AG04449 (cell line): ENCODE measurements around the gene SLC38A9.

Source experiments
- CTCF ChIA-PET: fragments of 350-600 bp; formaldehyde crosslinking; extraction: SDS; loops from one replicate; lab custom pipeline; 2021; ENCODE audit warnings: antibody characterized with exemption; lab: Yijun Ruan, JAX
- POLR2A ChIA-PET: fragments of 400-600, 350-600 bp; formaldehyde crosslinking; extraction: SDS; loops from one replicate; lab custom pipeline; 2020; ENCODE audit warnings: antibody characterized with exemption, inconsistent platforms; lab: Yijun Ruan, JAX
- DNase-seq: peaks from one replicate; pipeline ENCODE4 v3.0.0-alpha.2; 2010; ENCODE audit warnings: low read depth, low spot score
- H3K4me3 ChIP-seq: 2 replicates; pipeline ENCODE4 v1.5.1; 2011; ENCODE audit warnings: low read depth, mild to moderate bottlenecking, control low read depth, low read length
- TF ChIP-seq, protein P1 (sequence below): IDR thresholded peaks from one replicate; pipeline ENCODE4 v1.5.1; 2011; ENCODE audit warnings: mild to moderate bottlenecking, moderate library complexity, low read length, control low read depth, inconsistent platforms; ENCODE audit not compliant: insufficient read depth; ENCODE audit errors: missing control alignments

The SLC38A9 gene

DNA sequence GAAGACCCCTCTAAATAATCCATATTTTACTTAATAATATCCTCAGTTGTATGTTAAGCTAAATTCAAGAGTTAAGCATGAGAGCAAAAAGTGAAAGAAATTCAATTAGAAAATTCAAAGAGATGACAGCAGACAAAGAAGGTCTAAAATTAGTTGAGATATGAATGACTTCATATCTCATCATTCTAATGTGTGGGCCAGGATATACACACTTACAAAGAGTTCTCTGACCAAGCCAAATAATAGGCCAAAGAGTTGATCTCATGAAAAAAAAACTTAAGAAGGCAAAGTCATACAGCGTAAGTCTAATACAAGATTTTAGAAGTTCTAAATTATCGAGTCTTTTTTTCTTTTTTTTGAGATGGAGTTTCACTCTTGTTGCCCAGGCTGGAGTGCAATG is 89.7 kb downstream of the SLC38A9 start:
- no peak for DNase-seq
- ChIA-PET POLR2A (no interaction called here), CTCF (no interaction called here)
- TF ChIP-seq, protein P1, sequence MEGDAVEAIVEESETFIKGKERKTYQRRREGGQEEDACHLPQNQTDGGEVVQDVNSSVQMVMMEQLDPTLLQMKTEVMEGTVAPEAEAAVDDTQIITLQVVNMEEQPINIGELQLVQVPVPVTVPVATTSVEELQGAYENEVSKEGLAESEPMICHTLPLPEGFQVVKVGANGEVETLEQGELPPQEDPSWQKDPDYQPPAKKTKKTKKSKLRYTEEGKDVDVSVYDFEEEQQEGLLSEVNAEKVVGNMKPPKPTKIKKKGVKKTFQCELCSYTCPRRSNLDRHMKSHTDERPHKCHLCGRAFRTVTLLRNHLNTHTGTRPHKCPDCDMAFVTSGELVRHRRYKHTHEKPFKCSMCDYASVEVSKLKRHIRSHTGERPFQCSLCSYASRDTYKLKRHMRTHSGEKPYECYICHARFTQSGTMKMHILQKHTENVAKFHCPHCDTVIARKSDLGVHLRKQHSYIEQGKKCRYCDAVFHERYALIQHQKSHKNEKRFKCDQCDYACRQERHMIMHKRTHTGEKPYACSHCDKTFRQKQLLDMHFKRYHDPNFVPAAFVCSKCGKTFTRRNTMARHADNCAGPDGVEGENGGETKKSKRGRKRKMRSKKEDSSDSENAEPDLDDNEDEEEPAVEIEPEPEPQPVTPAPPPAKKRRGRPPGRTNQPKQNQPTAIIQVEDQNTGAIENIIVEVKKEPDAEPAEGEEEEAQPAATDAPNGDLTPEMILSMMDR: no peak
- no peak overlapping the region for H3K4me3 ChIP-seq

DNA sequence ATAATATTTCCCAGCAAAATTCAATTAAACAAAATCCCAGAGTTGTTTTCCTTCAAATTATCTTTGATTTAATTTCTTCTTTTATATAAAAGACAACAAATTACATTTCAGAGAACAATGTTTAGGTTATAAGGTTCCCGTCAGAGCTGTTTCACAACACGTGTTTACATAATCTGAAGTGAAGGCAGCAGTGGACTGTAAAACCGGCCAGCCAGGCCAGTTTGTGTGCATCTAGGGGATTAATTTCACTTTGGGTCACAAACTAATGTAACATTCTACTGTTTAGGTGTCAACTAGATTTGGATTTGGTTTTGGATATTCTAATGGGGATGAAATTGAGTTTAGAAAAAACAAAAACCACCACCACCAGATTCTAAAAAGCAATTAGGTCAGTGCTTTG is 90.9 kb downstream of the SLC38A9 start:
- no peak overlapping the region for H3K4me3 ChIP-seq
- TF ChIP-seq, protein P1: no peak
- DNase-seq: no peak
- ChIA-PET POLR2A (no interaction called here), CTCF (no interaction called here)

DNA sequence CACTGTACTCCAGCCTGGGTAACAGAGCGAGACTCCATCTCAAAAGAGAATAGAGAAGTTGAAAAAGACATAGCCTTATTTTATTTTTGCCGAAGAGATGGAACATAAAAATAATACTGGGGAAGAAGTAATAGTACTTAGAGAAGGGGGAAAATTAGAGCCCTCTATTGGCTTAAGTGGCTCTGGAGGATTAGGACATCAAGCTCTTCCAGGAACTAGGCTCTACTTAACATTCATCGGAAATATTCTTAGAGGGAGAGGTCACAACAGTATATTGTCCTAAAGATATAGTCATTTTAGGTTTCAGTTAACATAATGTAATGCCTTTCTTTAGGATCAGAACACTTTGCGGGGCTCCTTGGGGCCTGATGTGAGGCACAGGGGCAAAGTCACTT is 91.4 kb downstream of the SLC38A9 start:
- ChIA-PET POLR2A (no interaction called here), CTCF (no interaction called here)
- H3K4me3 ChIP-seq: no peak overlapping the region
- TF ChIP-seq, protein P1: no peak
- no peak for DNase-seq

DNA sequence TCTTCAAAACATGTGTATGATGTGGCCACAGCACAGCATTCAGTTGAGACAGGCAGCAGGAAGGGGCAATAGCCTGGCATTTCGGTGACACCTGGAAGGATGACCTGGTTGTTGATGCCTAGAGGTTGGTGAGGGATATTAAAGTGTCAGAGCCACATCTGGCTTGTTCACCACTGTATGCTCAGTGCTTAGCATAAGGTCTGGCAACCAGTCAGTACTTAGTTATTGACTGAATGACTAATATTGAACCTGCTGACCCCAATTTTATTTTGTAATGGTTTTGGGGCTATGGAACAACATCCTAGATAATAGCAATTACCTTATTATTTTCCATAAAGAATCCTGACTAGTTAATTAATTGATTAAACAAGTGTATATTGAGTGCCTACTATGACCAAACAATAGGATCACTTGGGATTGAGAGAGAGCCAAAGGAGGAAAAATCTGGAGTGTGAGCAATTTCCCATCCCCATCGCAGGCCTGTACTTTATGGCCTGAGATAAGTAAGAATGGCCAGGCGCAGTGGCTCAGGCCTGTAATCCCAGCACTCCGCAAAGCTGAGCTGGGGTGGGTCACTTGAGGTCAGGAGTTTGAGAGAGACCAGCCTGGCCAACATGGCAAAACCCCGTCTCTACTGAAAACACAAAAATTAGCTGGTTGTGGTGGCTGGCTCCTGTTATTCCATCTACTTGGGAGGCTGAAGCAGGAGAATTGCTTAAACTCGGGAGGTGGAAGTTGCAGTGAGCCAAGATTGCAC is 91.9 kb downstream of the SLC38A9 start:
- ChIA-PET POLR2A (no interaction called here), CTCF (no interaction called here)
- no peak for DNase-seq
- H3K4me3 ChIP-seq: no peak overlapping the region
- TF ChIP-seq, protein P1: no peak

DNA sequence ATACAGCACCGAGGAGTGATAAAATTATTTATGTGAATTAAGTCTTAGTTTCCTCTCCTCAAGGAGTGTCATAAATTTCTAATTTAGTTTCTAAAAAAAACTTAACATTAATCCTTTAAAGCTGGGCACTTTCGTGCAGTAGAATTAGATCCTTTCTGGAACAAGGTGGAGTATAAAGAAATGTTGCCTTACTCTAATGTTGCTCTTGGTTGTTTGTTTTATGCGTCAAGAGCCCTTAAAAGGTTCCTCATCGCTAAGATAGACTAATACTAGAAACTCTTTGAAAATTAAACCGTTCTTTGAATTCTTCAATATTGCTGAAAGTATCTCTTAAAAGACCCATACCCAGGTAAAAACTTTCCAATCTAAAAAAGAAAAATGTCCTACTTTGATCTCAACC is 93.8 kb downstream of the SLC38A9 start:
- H3K4me3 ChIP-seq: no peak overlapping the region
- TF ChIP-seq, protein P1: no peak
- POLR2A ChIA-PET: no interaction called here
- CTCF ChIA-PET: interaction anchor here (0.9 kb wide), 1 partner anchor 9 kb away, joined by 3 read pairs; no protein-coding TSS in a partner anchor
- DNase-seq: no peak

DNA sequence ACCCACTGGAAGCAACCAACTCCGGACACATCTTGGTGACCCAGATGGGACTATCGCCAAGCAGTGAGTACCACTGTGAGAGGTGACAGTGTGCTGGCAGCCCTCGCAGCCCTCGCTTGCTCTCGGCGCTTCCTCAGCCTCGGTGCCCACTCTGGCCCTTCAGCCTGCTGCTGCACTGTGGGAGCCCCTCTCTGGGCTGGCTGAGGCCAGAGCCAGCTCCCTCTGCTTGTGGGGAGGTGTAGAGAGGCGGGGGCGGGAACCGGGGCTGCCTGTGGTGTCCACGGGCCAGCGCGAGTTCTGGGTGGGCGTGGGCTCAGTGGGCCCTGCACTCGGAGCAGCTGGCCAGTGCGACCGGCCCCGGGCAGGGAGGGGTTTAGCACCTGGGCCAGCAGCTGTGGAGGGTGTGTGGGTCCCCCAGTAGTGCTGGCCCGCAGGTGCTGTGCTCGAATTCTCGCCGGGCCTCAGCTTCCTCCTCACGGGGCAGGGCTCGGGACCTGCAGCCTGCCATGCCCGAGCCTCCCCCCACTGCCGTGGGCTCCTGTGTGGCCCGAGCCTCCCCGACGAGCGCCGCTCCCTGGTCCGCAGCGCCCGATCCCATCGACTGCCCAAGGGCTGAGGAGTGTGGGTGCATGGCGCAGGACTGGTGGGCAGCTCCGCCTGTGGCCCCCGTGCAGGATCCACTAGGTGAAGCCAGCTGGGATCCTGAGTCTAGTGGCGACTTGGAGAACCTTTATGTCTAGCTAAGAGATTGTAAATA is 98.8 kb downstream of the SLC38A9 start:
- DNase-seq: no peak
- H3K4me3 ChIP-seq: no peak overlapping the region
- ChIA-PET CTCF (interaction anchor here (1.3 kb wide), 1 partner anchor 14 kb away, joined by 3 read pairs; no protein-coding TSS in a partner anchor), POLR2A (no interaction called here)
- TF ChIP-seq, protein P1: no peak
